Astrocyte of the hippocampus (primary cell): ENCODE data around the gene HSD17B14.

ENCODE experiments used
- DNase-seq: peaks from one replicate; pipeline ENCODE4 v3.0.0; 2011; ENCODE audit warnings: low read depth, low spot score

Gene HSD17B14

DNA sequence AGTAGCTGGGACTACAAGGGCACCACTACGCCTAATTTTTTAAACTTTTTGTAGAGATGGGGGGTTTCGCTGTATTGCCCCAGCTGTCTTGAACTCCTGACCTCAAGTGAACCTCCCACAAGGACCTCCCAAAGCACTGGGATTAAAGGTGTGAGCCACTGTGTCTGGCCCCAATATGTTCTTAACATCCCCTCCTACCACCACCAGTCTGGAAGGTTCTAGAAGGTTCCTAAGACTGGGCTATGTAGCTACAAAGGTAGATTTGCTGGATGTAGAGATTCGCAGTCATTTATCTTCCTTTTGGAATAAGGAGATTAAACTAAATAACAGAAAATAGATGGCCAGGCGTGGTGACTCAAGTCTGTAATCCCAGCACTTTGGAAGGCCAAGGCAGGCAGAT lies 5.3 kb downstream of the HSD17B14 start:
- no peak for DNase-seq

DNA sequence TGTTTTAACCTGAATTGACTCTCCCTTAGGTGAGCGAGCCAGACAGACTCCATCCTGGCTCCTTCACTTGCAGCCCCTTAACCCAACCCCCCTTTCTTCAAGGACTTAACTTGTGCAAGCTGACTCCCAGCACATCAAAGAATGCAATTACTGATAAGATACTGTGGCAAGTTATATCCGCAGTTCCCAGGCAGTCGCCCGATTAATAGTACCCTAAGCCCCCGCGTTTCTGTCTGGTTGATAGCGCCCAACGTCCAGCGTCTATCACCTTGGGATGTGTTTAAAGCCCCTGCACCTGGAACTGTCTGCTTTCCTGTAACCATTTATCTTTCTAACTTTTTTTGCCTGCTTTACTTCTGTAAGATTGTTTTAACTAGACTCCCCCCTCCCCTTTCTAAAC lies 6.2 kb downstream of the HSD17B14 start:
- DNase-seq: no peak

DNA sequence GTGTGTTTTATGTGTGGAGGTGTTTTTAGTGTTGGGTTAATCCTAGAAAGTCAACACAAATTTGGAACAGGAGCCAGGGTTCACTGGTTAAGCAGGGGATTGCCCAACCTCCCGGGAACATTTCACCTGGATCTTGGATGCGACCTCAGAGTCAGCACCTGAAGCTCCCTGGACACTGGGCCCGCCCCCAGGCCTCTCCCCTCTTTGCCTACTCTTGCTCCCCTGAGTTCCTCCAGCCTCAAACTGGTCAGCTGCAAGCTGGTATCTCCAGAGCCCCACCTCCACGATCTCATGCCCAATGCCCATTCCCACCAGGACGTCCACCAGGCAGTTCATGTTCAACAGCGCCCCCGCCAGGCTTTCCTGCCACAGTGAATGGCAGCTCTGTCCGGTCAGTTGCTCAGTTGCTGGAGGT lies 9.7 kb downstream of the HSD17B14 start:
- no peak for DNase-seq

DNA sequence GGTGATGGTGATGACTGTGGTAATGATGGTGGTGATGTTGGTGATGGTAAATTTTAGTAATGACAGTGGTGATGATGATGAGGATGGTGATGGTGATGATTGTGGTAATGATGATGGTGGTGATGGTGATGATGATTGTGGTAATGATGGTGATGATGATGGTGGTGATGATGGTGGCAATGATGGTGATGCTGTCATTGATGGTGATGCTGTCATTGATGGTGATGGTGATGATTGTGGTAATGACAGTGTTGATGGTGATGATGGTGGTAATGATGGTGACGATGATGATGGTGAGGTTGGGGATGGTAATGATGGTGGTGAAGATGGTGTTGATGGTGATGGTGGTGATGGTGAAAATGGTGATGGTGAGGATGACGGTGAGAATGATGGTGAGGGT lies 13.8 kb downstream of the HSD17B14 start:
- no peak for DNase-seq

DNA sequence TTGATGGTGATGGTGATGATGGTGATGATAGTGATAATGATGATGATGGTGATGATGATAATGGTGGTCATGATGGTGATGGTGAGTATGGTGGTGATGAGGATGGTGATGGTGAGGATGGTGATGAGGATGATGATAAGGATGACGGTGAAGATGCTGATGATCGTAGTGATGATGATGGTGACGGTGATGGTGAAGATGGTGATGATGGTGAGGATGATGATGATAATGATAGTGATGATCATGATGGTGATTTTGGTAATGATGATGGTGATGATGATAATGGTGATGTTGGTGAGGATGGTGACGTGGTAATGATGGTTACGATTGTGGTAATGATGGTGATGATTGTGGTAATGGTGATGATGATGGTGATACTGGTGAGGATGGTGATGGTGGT lies 14.7 kb downstream of the HSD17B14 start:
- DNase-seq: no peak

DNA sequence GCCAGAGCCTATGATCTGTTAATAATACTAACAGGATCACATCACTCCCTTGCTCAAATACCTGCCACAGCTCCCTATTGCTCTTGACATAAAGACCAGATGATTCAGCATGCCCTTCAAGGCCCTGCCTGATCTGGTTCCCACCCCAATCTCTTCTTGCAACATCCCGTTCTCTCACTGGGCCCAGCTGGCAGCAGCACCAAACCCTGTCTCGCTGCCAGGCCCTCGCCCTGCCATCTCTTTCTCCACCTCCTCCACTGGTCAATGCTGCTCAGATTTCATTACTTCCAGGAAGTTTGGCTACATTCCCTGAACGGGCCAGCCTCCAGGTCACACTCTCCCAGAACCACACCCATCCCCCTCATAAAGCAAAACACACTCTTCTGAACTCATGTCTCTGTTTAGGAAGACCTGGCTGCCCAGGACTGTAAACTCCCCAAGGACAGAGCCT lies 16.9 kb downstream of the HSD17B14 start:
- DNase-seq: peak; percentile 67

DNA sequence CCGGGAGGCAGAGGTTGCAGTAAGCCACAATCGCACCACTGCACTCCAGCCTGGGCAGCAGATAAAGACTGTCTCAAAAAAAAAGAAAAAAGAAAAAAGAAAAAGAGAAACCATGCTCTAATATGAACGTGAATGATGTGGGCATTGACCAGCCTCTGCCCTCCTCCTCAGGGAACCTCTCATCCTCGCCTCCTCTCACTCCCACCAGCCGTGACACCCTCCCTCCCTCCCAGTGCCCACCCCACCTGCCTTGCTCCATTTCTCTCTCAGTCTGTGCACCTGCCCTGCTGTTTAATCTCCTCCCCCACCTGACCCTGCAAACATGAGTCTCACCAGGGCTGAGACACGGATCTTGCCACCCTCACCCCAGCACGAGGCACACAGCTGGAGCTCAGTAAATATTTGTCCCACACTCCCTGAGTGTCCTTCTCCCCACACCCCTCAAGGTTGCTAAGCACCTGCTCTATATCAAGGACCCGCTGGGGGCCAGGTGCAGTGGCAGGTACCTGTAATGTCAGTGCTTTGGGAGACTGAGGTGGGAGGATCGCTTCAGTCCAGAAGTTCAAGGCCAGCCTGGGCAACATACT lies 18.0 kb downstream of the HSD17B14 start:
- no peak for DNase-seq

DNA sequence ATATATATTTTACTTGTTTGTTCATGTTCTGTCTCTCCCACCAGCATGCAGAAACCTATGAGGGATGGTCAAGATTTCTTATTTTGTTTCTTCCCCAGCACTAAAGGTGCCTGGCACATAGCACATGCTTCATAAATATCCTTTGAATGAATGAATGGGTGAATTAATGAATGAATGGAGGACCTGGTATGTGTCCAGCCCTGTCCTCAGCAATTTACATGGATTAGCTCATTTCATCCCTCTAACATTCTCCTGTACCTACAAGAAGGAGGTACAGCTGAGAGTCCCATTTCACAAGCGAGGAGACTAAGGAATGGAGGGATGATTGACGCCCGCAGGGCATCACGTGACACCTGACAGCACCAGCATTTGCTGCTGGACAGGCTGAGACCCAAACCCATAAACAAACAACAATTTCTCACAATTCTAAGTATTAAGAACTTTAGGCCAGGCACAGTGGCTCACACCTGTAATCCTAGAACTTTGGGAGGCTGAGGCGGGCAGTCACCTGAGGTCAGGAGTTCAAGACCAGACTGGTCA lies 18.6 kb downstream of the HSD17B14 start:
- DNase-seq: no peak

DNA sequence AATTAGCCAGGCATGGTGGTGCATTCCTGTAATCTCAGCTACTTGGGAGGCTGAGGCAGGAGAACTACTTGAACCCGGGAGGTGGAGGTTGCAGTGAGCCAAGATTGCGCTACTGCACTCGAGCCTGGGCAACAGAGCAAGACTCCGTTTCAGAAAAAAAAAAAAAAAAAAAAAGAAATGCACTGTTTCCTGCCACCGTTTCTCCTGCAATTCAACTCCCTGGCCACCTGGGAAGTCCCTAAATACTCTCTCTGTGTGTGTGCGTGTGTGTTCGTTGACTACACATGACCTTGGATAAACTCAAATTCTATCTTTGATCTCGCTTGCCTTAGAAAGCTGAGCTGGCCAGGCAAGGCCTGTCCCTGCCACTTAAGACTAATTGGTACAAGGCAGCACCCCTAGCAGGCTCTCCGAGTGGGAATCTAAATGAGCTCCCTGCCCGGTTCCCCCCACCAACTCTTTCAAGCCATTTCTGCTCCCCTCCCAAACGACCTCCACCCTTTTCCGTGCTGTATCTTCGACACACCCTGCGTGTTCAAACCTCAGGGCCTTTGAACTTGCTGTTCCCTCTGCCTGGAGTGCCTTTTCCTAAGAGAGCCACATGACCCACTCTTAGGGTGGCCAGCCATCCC lies 20.3 kb downstream of the HSD17B14 start:
- no peak for DNase-seq

DNA sequence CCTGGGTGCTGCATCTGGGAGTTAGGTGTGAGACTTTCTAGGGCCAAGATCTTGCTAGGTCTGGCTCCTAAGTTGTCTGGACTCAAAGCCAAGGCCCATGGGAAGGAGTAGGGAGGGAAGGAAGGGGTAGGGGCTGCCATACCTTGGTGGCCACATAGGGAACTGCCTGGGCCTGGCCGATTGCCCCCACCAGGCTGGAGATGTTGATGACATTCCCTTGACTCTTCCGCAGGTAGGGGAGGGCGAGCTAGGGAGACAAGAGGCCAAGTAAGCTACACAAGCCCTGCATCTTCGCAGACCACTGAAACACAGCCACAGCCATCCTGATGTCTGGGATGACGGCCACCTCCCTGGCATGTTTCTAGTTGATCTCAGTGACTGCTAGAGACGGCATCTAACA lies 21.4 kb downstream of the HSD17B14 start:
- no peak for DNase-seq

DNA sequence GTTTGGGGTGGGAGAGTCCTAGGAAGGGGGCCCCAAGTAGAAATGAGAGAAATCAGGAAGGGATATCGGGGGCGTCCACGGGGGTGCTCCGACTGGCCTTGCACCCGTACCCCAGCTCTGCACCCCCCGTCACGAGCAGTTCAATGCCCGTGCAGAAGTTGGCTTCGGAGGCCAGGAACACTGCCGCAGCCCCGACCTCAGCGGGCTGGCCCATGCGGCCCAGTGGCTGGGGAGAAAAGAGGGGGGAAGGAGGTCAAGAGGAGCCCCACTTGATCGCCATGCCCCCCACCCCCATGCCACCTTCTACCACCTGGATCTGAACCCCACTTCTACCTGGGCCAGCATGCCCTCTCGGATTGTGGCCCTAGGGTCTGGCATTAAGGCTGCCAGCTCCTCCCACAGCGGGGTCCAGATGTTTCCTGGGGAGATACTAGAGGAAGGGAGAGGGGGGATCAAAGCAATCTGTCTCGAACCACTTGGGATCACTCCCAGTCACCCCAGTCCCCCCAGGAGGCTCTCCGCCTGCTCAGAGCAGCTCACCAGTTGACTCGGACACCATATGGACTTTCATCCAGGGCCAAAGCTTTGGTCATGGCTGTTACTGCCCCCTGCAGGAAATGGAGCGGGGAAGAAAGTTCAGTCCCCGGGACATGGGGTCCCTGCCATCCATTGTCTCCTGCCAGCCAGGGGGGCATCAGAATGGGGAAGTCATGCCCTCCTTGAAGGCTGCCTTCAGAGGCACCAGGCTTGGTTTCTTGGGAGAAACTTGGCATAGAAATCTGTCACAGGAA lies 23.0 kb downstream of the HSD17B14 start:
- no peak for DNase-seq

DNA sequence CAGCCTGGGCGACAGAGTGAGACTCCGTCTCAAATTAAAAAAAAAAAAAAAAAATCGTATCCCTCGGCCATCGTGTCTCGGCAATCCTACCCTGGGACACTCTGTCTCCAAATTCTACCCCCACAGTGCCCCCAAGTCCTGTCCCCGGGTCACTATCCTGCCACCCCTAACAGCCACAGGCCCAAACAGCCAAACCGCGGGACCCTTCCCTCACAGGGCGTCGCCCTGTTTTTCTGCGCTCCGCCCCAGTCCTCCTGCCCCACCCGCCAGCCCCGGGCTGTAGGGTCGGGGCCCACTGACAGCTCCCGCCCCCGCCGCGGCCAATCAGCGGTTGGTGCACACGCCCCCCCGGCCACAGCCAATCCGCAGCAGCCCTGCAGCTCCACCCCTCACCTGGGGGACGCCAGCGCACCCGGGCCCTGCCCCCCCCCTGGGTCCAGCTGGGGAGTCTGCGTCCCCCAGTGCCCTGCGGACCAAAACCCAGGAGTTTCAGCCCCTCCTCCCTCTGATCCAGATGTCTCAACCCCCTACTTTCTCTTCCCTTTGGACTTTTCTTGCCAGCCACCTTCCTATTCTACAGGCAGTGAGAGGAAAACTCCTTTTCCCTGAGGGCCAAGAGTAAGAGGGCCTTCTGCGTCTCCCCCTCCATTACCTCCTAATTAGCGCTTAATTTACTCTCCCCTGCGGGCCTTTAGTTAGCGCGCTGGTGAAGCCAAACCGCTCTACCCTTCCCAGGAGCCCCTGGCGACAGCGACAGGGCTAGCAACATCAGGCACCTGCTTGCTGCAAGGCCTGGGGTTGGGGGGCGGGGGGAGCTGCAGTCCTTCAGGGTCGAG lies 24.0 kb downstream of the HSD17B14 start:
- peak; percentile 89 for DNase-seq

DNA sequence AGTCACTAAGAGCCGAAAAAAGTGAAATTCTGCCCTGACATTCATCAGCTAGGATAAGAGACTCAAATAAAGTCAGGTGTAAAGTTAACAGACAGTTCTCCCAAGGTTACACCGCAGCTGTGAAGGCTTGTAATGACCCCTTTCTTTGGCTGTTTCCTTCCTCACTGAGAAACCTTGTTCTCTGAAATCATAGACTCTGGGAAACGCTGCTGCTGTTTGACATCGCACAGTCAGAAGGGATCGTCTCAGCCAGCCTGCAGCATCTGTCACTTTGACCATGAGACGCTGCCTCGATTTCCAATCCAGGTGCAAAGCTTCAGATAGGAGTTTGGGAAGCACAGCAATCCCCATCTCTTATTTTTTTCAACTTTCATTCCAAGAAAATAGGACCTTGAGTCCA lies 26.1 kb downstream of the HSD17B14 start:
- no peak for DNase-seq

DNA sequence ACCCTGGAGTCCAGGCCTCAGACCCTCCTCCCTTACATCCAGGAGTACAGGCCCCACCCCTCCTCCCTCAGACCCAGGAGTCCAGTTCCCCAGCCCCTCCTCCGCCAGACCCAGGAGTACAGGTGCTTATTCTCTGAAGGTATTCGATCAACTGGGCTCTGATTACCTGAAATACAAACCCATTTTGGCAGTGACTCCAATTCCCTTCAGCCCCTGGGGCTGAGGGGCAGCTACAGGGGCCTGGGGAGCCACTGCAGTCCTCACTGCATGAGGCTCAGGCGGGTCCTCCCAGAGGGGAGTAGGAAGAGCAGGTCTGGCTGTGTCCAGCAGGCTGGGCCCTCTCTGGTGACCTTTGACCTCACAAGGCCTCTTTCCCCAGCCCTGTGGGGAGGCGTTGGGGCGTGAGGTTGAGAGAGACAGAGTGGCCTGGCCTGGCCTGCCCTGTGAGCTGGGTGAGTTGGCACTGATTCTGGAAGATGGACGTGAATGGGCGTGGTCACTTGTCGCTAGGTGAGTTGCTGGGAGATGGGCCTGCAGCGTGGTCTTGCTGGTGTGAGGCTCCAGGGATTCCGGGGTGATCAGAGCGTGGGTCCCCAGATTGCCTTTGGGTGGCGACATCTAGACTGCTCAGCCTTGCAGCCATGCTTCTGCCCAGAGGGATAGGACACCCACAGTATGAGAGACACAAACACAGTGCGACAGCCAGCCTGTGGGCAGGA lies 28.5 kb downstream of the HSD17B14 start:
- DNase-seq: no peak

DNA sequence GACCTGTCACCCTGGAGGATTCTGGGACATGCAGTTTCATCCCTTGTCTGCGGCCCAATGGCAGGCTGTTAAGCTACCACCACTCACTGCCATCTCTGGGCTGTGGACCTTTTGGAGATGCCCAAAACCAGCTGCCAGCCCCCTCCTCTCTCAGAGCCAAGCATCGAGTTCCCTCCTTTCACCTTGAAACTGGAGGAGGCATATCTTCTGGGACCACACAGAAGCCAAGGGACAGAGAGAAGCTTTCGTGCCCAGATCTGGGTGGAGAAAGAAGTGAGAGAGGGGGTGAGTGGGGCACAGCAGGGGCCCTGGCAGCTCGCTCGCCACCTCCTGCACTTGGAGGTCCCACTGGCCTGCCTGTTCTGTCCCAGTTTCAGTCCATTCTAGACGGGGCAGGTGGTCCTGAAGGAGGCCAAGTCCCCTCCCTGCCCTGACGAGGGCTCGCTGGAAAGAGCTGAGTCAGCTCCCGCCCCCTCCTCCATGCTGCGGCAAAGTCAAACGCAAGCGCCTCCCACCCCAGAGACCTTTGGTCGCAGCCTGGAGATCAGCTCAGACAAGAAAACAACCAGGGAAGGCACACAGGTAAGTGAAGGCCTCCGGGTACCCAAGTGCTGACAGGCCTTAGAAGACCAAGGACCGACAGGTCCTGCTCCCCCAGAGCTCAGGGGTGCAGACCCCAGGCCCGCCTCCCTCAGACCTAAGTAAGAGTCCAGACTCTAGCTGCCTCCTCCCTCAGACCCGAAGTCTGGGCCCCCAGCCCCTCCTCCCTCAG lies 29.3 kb downstream of the HSD17B14 start:
- DNase-seq: no peak

DNA sequence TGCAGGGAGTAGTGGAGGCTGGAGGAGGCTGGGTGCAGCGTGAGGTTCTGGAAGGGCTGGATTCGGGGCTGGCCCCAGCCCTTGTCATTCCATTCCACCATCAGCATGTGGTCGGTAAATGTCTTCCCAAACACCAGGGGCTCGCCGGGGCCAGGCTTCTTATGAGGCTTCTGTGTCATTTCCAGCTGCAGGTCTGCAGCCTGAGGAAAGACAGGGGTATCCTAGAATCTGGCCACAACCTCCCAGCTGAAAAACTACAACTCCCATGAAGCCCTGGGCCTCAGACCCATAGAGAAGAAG lies 29.8 kb downstream of the HSD17B14 start:
- peak; percentile 62 for DNase-seq

DNA sequence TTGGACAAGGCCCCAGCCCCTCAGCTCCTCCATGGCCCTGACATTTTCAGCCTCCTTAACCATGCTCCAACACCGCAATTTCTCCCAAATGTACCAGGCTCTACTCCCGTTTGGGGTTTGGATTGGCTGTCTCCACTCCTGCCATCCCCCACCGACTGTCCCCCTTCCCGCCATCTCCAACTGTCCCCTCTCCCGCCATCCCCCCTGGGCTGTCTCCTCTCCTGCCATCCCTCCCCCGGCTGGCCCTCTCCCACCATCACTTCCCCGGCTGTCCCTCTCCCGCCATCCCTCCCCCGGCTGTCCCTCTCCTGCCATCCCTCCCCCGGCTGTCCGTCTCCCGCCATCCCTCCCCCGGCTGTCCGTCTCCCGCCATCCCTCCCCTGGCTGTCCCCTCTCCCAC lies 30.8 kb downstream of the HSD17B14 start:
- DNase-seq: no peak

DNA sequence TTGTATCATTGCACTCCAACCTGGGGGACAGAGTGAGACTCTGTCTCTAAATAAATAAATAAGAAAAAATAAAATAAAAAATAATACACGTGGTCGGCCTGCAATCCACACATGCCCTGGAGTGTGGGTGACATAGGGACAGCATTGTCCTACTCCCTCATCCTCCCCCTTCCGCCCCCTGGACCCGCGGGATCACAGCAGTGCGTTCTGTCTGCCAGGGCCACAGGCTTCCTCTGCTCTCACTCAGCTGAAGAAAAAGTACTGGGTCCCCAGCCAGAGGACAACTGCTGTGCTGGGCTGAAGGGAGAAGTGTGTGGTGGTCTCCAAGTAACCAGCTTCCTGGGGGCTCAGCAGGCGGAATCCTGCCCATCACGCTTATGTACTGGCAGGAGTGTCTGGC lies 31.8 kb downstream of the HSD17B14 start:
- DNase-seq: no peak

DNA sequence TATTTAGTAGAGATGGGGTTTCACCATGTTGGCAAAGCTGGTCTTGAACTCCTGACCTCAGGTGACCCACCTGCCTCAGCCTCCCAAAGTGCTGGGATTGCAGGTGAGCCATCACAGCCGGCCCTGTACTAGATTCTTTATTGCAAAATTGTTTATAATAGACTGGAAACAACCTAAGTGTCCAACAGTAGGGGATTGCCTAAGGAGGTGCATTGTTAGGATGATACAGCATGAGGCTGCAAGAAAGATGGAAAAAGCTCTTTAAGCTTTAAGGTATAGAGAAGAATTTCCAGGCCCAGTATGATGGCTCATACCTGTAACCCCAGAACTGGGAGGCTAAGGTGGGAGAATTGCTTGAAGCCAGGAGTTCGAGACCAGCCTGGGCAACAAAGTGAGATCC lies 33.7 kb downstream of the HSD17B14 start:
- no peak for DNase-seq
